SU-DHL-6 (cell line): Measurements from ENCODE around the gene HSPH1.
"Not testable (repeated sequence)": the region's sequence is repeated elsewhere in the genome, so short reads cannot be mapped to it uniquely, and the experiment has no call there.

Source experiments
- H2AFZ ChIP-seq: fragments of 200-600 bp; sonication (generic); 2 replicates; pipeline ENCODE4 v1.6.1; 2014; ENCODE audit warnings: low read depth, mild to moderate bottlenecking, moderate library complexity, mixed read lengths, antibody characterized with exemption, low read length; ENCODE audit not compliant: severe bottlenecking
- H3F3A ChIP-seq: fragments of 200-600 bp; shearing (Covaris generic); 2 replicates; pipeline ENCODE4 v1.6.0; 2016; ENCODE audit warnings: antibody characterized with exemption, mild to moderate bottlenecking; ENCODE audit not compliant: insufficient read depth
- H3K27ac ChIP-seq: fragments of 200-600 bp; sonication (generic); 2 replicates; pipeline ENCODE4 v1.5.1; 2016; ENCODE audit warnings: low read depth, mild to moderate bottlenecking, low read length, moderate library complexity, mixed read lengths
- H3K27me3 ChIP-seq: fragments of 200-600 bp; sonication (generic), shearing (Covaris generic); 2 replicates; pipeline ENCODE4 v1.6.0; 2014; ENCODE audit warnings: mild to moderate bottlenecking, low read length
- H3K36me3 ChIP-seq: fragments of 200-600 bp; sonication (generic); 2 replicates; pipeline ENCODE4 v1.6.1; 2014; ENCODE audit warnings: mild to moderate bottlenecking, low read length, mixed read lengths
- H3K4me2 ChIP-seq: fragments of 300-600, 200-600 bp; shearing (Covaris generic), sonication (generic); 2 replicates; pipeline ENCODE4 v1.6.0; 2014; ENCODE audit warnings: low read length, low read depth, mild to moderate bottlenecking; ENCODE audit not compliant: poor library complexity, severe bottlenecking
- H3K4me3 ChIP-seq: fragments of 200-600 bp; sonication (generic); 2 replicates; pipeline ENCODE4 v1.5.1; 2014; ENCODE audit warnings: antibody characterized with exemption, low read length, mild to moderate bottlenecking, mixed read lengths; ENCODE audit not compliant: insufficient read depth, poor library complexity, severe bottlenecking
- H3K79me2 ChIP-seq: fragments of 200-600 bp; sonication (generic); 2 replicates; pipeline ENCODE4 v1.6.1; 2014; ENCODE audit warnings: mild to moderate bottlenecking, low read length, moderate library complexity; ENCODE audit not compliant: insufficient read depth
- H3K9ac ChIP-seq: fragments of 200-600 bp; sonication (generic); 2 replicates; pipeline ENCODE4 v1.7.0; 2014; ENCODE audit warnings: mild to moderate bottlenecking, low read length
- H3K9me2 ChIP-seq: fragments of 200-600 bp; sonication (generic); replicated peaks from 2 replicates; pipeline ENCODE4 v1.6.1; 2014; ENCODE audit warnings: low read length; ENCODE audit not compliant: insufficient read depth
- H3K9me3 ChIP-seq: fragments of 200-600 bp; sonication (generic); 2 replicates; pipeline ENCODE4 v1.6.1; 2014; ENCODE audit warnings: low read length, mixed read lengths; ENCODE audit not compliant: insufficient read depth
- H4K20me1 ChIP-seq: fragments of 200-600 bp; sonication (generic); 2 replicates; pipeline ENCODE4 v1.6.1; 2014; ENCODE audit warnings: low read depth, mild to moderate bottlenecking, antibody characterized with exemption, low read length, moderate library complexity, mixed read lengths
- EZH2phosphoT487 ChIP-seq: fragments of 200-600 bp; sonication (generic), shearing (Covaris generic); conservative IDR thresholded peaks from 2 replicates; pipeline ENCODE4 v1.6.1; 2018; ENCODE audit warnings: mild to moderate bottlenecking, antibody characterized with exemption, low read length, moderate library complexity, mixed read lengths
- TF ChIP-seq, protein P1 (sequence below): fragments of 200-600 bp; sonication (generic); IDR thresholded peaks from one replicate; pipeline ENCODE4 v1.5.1; 2017; ENCODE audit warnings: antibody characterized with exemption, mild to moderate bottlenecking, low read length, moderate library complexity; ENCODE audit not compliant: insufficient read depth, poor library complexity, severe bottlenecking

The HSPH1 gene

GRCh38 chr13:31184451-31184850 is 22.7 kb upstream of the HSPH1 start:
- no peak for TF ChIP-seq EZH2phosphoT487
- no peaks in the 10 kb centered on the region for H3K9me2 ChIP-seq
- no peak overlapping the region for H3K27ac ChIP-seq
- no peak overlapping the region for H3K4me2 ChIP-seq
- H3K9ac ChIP-seq: no peak overlapping the region
- no peaks in the 10 kb centered on the region for H3K9me3 ChIP-seq
- no peaks in the 10 kb centered on the region for H3K36me3 ChIP-seq
- H3K4me3 ChIP-seq: no peak overlapping the region
- H3F3A ChIP-seq: no peaks in the 10 kb centered on the region
- H4K20me1 ChIP-seq: no peaks in the 10 kb centered on the region
- H3K27me3 ChIP-seq: no peaks in the 10 kb centered on the region
- H2AFZ ChIP-seq: no peak overlapping the region
- H3K79me2 ChIP-seq: no peaks in the 10 kb centered on the region

- TF ChIP-seq EZH2phosphoT487: no peak
- TF ChIP-seq, protein P1, sequence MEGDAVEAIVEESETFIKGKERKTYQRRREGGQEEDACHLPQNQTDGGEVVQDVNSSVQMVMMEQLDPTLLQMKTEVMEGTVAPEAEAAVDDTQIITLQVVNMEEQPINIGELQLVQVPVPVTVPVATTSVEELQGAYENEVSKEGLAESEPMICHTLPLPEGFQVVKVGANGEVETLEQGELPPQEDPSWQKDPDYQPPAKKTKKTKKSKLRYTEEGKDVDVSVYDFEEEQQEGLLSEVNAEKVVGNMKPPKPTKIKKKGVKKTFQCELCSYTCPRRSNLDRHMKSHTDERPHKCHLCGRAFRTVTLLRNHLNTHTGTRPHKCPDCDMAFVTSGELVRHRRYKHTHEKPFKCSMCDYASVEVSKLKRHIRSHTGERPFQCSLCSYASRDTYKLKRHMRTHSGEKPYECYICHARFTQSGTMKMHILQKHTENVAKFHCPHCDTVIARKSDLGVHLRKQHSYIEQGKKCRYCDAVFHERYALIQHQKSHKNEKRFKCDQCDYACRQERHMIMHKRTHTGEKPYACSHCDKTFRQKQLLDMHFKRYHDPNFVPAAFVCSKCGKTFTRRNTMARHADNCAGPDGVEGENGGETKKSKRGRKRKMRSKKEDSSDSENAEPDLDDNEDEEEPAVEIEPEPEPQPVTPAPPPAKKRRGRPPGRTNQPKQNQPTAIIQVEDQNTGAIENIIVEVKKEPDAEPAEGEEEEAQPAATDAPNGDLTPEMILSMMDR: no peak
- Histone ChIP-seq H3K79me2 (no peaks in the 10 kb centered on the region), H3K27me3 (no peaks in the 10 kb centered on the region)
Observed at GRCh38 chr13:31182987-31183386, 21.3 kb upstream of the HSPH1 start.

GRCh38 chr13:31179754-31180153 is 18.1 kb upstream of the HSPH1 start:
- Histone ChIP-seq H3K4me3 (no peak overlapping the region), H3K79me2 (no peaks in the 10 kb centered on the region), H3K27me3 (no peaks in the 10 kb centered on the region), H3K9me2 (no peaks in the 10 kb centered on the region), H3K4me2 (no peak overlapping the region), H3K36me3 (no peaks in the 10 kb centered on the region), H3K27ac (no peak overlapping the region), H3K9ac (no peak overlapping the region), H3F3A (no peaks in the 10 kb centered on the region), H4K20me1 (no peaks in the 10 kb centered on the region), H2AFZ (no peak overlapping the region), H3K9me3 (no peaks in the 10 kb centered on the region)
- TF ChIP-seq, protein P1: no peak
- no peak for TF ChIP-seq EZH2phosphoT487

More at GRCh38 chr13:31182987-31183386, 21.3 kb upstream of the HSPH1 start:
- Histone ChIP-seq H4K20me1 (no peaks in the 10 kb centered on the region), H2AFZ (no peak overlapping the region), H3K4me2 (no peak overlapping the region), H3K36me3 (no peaks in the 10 kb centered on the region), H3K9ac (no peak overlapping the region), H3K9me3 (no peaks in the 10 kb centered on the region), H3K4me3 (no peak overlapping the region), H3F3A (no peaks in the 10 kb centered on the region), H3K27ac (no peak overlapping the region), H3K9me2 (no peaks in the 10 kb centered on the region)

GRCh38 chr13:31179241-31179640 is 17.5 kb upstream of the HSPH1 start:
- Histone ChIP-seq H3K4me2 (no peak overlapping the region), H3K9me2 (no peaks in the 10 kb centered on the region), H3K79me2 (no peaks in the 10 kb centered on the region), H3K9me3 (no peaks in the 10 kb centered on the region), H4K20me1 (no peaks in the 10 kb centered on the region), H3K9ac (no peak overlapping the region), H3F3A (no peaks in the 10 kb centered on the region), H2AFZ (no peak overlapping the region), H3K27ac (no peak overlapping the region), H3K4me3 (no peak overlapping the region), H3K36me3 (no peaks in the 10 kb centered on the region), H3K27me3 (no peaks in the 10 kb centered on the region)
- TF ChIP-seq EZH2phosphoT487: no peak
- TF ChIP-seq, protein P1: no peak

GRCh38 chr13:31177813-31178495 is 16.2 kb upstream of the HSPH1 start:
- not testable (repeated sequence) for H3K9me3 ChIP-seq, H3K4me2 ChIP-seq, H3K36me3 ChIP-seq, H3K9me2 ChIP-seq, H3K9ac ChIP-seq, H4K20me1 ChIP-seq, H3K27me3 ChIP-seq, H3K79me2 ChIP-seq, H2AFZ ChIP-seq, H3K27ac ChIP-seq, H3K4me3 ChIP-seq, H3F3A ChIP-seq
